Eye (tissue), 1 donor: ENCODE data around the gene CCDC200.
"Not testable (repeated sequence)": the region's sequence is repeated elsewhere in the genome, so short reads cannot be mapped to it uniquely, and the experiment has no call there.

Source experiments
- DNase-seq: peaks from one replicate; pipeline ENCODE4 v3.0.0-alpha.2; 2015

Gene CCDC200

DNA sequence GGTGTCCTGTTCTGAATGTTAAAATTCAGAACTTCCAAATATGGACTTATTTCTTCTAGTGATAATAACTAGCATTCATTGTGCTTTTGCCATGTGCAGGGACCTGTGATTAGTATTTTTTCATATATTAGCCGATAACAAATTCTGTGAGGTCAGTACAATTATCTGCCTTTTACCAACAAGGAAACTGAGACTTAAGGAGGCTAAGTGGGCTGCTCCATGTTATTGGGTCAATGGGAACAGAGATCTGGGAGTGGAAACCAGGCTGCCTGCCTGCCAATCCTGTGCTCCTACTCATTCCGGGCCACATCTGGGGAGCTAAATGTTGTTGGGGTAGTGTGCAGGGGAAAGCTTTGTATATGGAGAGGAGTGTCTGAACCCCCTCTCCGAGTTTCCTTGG lies 13.1 kb downstream of the CCDC200 start:
- DNase-seq, result no peak

DNA sequence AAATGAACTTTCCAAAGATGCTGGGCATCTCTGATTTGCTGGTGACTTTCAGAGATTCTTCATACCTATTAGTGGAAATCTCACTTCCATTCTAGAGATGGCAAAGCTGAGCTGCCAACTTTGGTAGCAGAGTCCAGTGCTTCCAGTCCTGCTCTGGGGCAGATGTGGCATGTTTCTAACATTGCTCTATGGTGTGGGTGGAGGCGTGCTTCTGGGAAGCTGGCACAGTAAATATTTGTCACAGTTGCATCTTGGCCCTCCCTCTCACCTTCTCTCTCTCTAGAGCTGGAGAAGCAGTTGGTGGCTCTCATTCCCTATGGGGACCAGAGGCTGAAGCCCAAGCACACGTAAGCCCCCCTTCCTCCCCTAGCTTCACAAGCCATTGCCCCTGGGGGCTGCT lies 14.9 kb downstream of the CCDC200 start:
- no peak for DNase-seq

GRCh38 chr17:43212641-43213490 lies 15.6 kb downstream of the CCDC200 start:
- DNase-seq, result peak; percentile 30

DNA sequence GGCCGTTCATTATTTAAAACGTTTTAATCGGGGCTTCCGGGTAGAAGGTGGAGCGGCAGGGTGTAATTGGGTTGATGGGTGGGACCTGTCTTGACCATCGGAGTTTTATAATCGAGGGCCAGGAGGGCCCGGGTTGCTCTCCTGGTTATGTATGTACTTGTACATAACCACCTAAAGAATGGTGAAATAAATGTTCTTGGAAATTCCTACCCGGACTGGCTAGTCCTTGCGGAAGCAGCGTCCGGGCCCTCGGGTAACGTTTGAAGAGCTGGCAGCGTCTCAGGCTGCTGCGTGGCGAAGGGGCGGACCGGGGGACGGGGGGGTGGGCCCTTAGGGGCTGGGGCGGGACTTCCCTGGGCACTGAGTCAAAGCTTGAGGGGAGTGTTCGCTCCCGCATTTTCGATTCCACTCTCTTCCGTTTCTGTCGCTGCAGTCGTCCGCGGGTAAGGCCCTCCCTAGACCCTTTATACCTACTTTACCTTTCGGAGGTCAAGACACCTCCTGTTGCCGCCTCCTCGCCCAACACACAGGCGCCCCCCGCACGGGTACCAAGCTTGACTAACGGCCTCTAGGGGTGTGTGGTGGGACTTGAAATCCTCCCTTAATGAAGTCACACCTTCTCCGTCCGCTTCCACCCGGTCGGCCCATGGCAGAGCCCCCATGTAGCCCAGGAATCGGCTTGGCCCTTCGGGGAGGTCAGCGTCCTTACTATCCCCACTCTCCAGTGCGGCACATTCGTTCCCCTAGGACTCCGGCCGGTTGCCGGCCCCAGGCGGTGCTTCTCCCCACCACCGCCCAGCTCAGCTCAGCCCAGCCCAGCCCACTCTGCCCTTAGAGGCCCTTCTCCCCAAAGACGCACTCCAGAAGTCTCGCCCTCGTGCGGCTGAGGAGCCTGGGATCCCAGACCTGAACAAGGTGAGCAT lies 16.7 kb downstream of the CCDC200 start, which contains the start of gene TMEM106A:
Gene TMEM106A (plus strand): TSS at position 396 of the 923 bp plus-strand sequence. CDS start 1,167 bp downstream, outside the sequence.
- DNase-seq, result peak; percentile 84

- no peak for DNase-seq
These were observed 17.3 kb downstream of the CCDC200 start for GRCh38 chr17:43211123-43211479.

- DNase-seq, result no peak
These were observed 17.8 kb downstream of the CCDC200 start for GRCh38 chr17:43210576-43210975.

DNA sequence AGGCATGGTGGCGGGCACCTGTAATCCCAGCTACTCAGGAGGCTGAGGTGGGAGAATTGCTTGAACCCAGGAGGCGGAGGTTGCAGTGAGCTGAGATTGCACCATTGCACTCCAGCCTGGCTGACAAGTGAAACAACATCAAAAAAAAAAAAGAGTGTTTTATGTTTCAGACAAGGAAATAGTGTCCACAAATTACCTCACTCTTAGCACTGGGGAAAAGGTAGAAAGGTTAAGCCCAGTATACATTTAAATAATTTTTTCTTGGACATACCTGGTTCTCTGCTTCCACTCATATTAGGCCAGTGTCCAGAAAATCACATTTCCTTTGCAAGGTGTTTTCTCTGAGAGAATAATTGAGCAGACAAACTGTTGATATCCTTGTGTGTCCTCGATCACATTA lies 25.4 kb downstream of the CCDC200 start:
- DNase-seq, result not testable (repeated sequence)

DNA sequence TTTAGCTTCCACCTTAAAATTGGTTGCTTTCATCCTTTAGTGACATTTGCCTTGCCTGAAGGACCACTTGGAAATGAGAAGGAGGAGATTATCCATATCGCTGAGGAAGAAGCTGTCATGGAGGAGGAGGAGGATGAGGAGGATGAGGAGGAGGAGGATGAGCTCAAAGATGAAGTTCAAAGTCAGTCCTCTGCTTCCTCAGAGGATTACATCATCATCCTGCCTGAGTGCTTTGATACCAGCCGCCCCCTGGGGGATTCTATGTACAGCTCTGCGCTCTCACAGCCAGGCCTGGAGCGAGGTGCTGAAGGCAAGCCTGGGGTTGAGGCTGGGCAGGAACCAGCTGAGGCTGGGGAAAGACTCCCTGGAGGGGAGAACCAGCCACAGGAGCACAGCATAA lies 28.3 kb downstream of the CCDC200 start:
- DNase-seq, result peak; percentile 17

- no peak for DNase-seq
These were observed 28.8 kb downstream of the CCDC200 start for GRCh38 chr17:43199633-43200032.

DNA sequence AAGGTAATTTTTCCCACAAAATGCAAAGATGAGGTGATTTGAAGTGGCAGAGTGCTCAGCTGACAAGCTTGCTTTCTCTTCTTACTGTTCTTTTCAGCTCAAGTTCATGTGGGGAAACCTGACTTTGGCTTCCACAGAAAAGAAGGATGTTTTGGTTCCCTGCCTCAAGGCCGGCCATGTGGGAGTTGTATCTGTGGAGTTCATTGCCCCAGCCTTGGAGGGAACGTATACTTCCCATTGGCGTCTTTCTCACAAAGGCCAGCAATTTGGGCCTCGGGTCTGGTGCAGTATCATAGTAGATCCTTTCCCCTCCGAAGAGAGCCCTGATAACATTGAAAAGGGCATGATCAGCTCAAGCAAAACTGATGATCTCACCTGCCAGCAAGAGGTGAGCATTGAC lies 35.2 kb downstream of the CCDC200 start:
- no peak for DNase-seq

DNA sequence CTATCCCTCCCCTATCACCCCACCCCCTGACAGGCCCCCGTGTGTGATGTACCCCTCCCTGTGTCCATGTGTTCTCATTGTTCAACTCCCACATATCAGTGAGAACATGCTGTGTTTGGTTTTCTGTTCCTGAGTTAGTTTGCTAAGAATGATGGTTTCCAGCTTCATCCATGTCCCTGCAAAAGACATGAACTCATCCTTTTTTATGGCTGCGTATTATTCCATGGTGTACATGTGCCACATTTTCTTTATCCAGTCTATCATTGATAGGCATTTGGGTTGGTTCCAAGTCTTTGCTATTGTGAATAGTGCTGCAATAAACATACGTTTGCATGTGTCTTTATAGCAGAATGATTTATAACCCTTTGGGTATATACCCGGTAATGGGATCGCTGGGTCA lies 41.8 kb downstream of the CCDC200 start:
- not testable (repeated sequence) for DNase-seq

GRCh38 chr17:43183921-43184320 lies 44.5 kb downstream of the CCDC200 start:
- no peak for DNase-seq

- no peak for DNase-seq
These were observed 52.3 kb downstream of the CCDC200 start for GRCh38 chr17:43176119-43176570.

DNA sequence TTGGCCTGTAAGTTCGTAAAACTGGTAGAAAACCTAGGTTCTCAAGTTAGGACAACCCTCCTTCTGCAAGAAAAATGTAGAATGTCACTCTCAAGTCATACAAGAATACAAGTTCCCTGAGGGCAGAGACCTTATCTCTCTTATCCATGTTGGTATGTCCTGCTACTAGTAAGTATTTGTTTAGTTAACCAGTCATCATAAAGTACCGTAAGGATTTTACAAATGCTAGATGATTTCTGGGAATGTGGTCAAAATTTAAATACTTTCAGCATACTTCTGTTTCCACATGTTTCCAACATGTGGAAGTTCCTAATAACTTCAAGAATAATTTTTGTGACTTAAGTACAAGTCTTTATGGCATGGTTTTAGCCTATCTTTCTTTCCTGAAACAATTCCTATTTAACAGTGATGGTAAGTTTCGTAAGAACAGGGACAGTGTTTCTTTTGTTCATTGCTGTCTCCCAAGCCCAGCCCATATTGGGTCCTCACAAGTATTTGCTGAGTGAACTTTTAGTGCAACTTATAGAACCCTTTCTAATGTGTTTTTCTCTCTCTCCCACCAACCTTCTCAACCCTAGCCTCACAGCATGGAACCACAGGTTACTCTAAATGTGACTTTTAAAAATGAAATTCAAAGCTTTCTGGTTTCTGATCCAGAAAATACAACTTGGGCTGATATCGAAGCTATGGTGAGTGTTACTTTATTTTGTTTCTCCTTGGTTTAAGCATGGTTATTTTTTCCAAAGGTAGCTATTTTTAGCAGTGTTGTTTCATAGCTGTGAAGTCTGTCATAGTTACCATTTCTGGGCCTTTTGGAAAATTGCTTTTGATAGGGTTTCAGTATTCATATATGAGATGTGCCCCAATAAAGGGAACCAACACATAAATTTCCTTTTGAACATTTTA lies 53.0 kb downstream of the CCDC200 start:
- DNase-seq, result peak; percentile 2

DNA sequence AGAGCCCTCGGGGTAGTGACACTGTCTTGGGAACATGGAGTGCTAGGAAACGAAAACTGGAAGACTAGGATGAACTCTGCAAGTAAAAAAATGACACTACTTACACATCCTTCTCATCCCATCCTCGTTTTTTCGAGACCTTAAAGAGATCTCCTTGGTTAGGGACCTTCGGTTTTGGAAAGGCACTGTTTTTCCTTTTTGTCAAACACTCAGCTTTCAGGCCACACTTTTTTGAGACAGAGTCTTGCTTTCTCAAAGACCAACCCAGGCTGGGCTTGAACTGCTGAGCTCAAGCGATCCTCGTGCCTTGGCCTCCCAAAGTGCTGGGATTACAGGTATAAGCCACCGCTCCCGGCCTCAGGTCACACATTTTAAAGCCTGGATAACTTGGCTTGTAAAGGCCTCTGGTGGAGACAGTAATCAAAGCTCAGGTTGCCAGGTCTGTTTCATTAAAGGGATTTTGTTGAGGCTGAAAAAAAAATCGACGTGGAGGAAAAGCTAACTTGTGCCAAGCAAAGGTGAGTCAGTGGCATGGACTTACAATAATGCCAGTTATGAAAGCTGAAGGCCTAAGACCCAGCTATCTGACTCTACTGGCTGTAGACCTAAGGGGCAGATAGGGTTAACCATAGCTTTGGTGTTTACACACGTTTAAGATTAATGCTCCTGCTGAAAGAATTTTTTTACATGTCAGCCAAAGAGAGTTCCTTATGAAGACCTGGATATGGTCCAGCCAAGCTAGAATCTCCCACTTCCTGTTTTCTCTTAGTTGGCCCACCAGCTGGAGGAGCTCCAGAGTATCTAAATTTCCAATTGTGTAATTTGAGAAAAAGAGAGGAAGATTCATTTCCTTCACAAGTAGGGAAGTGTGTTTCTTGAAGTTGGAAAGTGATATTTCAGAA lies 56.6 kb downstream of the CCDC200 start:
- peak; percentile 78 for DNase-seq
